GM20000 (cell line): ENCODE measurements around the gene MAPK7.
"Not testable (repeated sequence)": the region's sequence is repeated elsewhere in the genome, so short reads cannot be mapped to it uniquely, and the experiment has no call there.

Source experiments
- DNase-seq: peaks from one replicate; pipeline ENCODE4 v3.0.0; 2012; ENCODE audit warnings: low spot score
- TF ChIP-seq, protein P1 (sequence below): IDR thresholded peaks from 2 replicates; pipeline ENCODE4 v1.5.1; 2012; ENCODE audit warnings: mild to moderate bottlenecking, control low read depth; ENCODE audit errors: extremely low read depth, missing control alignments

The MAPK7 gene

DNA sequence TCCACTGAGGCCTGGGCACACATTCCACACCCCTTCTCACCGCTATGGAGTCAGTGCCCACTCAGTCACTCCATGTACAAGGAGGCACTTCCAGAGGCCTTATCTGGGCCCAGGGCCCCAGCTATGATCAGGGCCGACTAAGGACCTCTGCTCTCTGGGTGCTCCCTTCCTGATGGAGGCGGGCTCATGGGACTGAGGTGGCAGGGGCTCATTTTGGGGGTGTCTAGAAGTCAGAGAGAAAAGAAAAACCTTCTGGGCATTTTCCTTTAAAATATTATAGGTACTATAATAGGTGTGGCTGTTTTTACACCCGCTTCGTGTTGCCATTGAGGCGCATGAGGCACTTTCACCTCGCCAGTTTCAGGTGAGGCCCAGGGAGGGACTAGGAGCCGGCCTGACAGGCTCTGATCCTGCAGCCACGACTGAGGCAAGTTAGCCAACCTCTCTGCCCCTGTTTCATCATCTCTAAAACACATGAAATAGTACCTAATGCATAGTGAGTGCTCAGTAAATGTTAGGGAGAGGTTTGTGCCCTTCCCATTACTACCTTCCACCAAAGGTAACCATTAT, 30.1 kb upstream of the MAPK7 start:
- no peak for DNase-seq
- TF ChIP-seq, protein P1, sequence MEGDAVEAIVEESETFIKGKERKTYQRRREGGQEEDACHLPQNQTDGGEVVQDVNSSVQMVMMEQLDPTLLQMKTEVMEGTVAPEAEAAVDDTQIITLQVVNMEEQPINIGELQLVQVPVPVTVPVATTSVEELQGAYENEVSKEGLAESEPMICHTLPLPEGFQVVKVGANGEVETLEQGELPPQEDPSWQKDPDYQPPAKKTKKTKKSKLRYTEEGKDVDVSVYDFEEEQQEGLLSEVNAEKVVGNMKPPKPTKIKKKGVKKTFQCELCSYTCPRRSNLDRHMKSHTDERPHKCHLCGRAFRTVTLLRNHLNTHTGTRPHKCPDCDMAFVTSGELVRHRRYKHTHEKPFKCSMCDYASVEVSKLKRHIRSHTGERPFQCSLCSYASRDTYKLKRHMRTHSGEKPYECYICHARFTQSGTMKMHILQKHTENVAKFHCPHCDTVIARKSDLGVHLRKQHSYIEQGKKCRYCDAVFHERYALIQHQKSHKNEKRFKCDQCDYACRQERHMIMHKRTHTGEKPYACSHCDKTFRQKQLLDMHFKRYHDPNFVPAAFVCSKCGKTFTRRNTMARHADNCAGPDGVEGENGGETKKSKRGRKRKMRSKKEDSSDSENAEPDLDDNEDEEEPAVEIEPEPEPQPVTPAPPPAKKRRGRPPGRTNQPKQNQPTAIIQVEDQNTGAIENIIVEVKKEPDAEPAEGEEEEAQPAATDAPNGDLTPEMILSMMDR: no peak

- TF ChIP-seq, protein P1: no peak
- no peak for DNase-seq
These were observed 29.5 kb upstream of the MAPK7 start for GRCh38 chr17:19348806-19349205.

GRCh38 chr17:19353401-19353800, 24.9 kb upstream of the MAPK7 start:
- DNase-seq: not testable (repeated sequence)

DNA sequence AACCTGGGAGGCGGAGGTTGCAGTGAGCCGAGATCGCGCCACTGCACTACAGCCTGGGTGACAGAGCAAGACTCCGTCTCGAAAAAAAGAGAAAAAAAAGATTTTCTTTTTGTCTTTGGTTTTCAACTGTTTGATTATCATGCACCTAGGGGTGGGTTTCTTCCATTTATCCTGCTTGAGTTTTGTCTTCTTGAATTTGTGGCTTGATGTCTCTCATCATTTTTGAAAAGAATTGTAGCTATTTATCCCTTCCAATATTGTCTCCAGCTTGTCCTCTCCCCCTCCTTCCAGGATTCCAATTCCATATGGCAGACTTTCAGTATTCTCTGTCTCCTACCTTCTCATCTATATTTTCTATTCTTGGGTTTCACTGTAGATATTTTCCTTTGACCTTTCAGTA, 23.6 kb upstream of the MAPK7 start:
- TF ChIP-seq, protein P1: no peak
- no peak for DNase-seq

GRCh38 chr17:19357351-19357750, 20.9 kb upstream of the MAPK7 start:
- no peak for DNase-seq
- TF ChIP-seq, protein P1: no peak

- TF ChIP-seq, protein P1: no peak
- no peak for DNase-seq
These were observed 20.5 kb upstream of the MAPK7 start for GRCh38 chr17:19357761-19358160.

DNA sequence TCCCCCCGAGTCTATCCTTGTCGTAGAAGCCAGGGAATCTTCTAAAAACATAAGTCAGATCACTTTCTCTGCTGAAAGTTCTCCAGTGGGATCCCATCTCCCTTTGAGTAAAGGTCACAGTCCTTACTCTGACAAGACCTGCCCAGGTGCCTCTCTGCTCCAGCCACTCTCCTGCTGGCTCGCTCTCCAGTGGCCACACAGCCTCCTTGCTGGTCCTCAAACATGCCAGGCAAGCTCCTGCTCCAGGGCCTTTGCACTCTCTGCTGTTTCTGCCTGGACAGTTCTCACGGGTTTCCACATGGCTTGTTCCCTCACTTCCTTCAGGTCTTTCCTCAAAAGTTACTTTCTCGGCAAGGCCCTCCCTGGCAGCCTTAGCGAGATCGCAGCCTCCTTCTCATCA, 19.1 kb upstream of the MAPK7 start:
- no peak for DNase-seq
- TF ChIP-seq, protein P1: no peak

- DNase-seq: no peak
- TF ChIP-seq, protein P1: no peak
These were observed 18.4 kb upstream of the MAPK7 start for GRCh38 chr17:19359856-19360255.
